ENCODE measurements around the gene KIF13A. TPM values are rescaled to one million over a fixed set of nuclear protein-coding genes. Genes with fewer than 3 reads are reported as not detected.
A peak's percentile ranks its signal among the peaks of the same experiment; 100 is the strongest.
"Not testable (repeated sequence)": the region's sequence is repeated elsewhere in the genome, so short reads cannot be mapped to it uniquely, and the experiment has no call there.

KIF13A gene
- total RNA-seq, 2 donors from 2014 or later, result 74.6 to 110 TPM

DNA sequence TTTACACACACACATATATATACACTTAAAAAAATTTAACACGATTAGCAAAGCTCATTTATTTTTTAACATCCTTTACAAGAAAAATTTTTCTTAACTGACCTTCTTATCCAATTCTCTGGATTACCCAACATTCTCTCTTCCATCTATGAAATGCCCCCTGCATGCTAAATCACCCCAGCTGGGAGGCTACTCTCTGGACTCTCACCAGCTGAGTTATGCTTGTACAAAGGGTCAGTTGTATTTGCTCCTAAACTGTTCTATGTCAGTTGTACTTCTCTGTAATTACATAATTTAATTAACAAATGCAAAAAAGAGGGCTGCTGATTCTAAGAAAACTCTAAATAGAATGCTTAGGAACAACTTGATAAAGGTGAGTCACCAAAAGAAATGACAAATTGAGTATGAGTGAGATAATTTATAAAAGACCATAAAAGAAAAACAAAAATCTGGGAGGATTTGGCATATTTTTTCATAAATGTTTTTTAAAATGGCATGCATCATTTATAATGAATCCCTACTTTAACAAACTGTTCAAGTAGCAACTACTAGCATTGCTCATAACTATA is 120.5 kb downstream of the KIF13A start:
- intact Hi-C loops (cut with DNase I), result loop anchor here in 1 of 2 donors (5.0 kb wide), 1 partner anchor 95 kb away; no protein-coding TSS in a partner anchor
- DNase-seq (ENCODE audit: low spot score), result no peak

DNA sequence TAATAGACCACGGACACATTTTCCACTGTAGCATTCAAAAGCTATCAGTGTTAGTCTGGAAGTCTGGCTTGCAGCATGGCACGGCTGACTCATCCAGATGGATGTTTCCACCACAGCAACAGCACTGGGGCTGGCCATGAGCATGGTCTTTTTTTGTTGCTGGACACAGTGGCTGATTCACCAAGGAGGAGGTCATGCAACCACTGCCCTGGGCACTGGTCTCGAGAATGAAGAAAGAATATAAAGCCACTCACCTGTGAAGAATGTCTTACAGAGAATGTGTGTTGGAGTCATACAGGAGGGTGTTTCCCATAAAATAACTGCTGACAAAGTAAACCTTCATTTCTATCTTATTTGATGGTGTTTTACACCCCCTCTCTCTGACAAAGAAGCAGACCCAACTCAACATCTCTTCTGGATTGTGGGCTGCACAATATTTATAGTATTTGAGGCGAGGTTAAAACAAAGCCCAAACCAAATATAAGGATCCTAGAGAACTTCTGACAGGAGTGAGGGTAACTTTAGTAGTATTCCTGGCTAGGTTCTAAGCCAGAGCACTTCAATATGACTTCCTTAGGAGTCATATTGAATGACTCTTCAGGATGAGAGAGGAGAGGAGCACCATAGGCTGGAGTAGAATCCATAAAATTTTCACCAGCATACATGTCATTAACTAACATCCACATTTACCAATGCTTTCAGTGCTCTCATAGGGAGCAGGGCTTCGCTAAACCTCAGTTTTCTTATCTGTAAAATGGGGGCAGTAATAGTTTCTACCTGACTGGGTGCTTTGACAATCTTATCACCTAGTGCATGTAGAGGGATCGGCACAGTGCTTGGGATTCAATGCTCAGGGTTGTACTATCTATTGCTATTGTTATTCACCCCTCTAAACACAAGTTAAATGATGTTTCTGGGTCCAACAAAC is 121.4 kb downstream of the KIF13A start:
- peak; percentile 94 for DNase-seq (ENCODE audit: low spot score)
- intact Hi-C loops (cut with DNase I), result loop anchor here in 1 of 2 donors (5.0 kb wide), 1 partner anchor 96 kb away; no protein-coding TSS in a partner anchor

DNA sequence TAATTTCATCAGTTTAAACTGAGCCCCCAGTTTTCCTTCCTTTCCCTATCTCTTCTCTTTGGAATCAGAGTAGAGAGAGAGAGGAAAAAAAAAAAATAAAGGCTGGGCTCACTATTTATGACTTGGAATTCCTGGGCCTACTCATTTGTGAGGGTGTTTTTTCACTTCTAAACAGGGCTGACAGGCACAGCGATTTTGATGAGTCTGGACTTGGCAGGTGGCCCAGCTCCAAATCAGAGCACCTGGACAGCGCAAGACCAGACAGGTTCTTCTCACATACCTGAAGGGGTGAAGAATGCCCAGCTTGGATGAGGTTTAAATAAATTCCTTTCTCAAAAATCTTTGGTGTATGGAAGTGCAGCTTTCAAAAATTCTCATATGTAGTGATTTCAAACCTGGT is 122.2 kb downstream of the KIF13A start:
- intact Hi-C loops (cut with DNase I), result loop anchor here in 1 of 2 donors (5.0 kb wide), 1 partner anchor 97 kb away; no protein-coding TSS in a partner anchor
- no peak for DNase-seq (ENCODE audit: low spot score)

DNA sequence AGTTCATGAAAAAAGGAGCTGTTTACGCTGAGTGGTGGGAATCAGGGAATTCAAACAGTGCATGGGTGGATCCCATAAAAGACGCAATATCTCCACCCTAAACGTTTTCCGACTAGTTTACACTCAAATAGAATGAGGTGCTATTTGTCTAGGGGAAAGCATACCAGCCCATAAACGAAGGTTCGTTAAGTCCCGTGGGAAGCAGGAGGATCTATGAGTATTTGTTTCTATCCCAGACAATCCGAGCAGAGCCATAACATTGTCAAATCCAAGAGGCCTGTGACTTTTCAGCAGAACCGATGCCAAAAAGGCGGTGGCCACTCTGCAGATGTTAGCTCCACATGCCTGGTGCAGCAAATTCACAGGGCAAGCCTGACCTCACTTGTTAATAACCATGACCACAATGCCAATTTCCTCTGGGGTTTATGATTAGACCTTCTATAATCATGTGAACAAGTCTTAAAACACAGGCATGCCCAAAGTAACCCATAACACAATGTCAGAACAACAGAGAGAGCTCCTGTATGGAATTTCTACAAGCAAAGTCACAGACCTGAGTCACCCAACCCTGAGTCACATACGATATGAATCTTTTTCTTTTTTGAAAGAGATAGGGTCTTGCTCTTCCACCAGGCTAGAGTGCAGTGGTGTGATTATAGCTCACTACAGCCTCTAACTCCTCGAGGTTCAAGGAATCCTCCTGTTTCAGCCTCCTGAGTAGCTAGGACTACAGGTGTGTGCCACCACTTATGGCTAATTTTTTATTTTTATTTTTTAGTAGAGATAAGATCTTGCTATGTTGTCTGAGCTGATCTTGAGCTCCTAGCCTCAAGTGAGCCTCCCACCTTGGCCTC is 123.3 kb downstream of the KIF13A start:
- intact Hi-C loops (cut with DNase I), result no loop called here
- no peak for DNase-seq (ENCODE audit: low spot score)

DNA sequence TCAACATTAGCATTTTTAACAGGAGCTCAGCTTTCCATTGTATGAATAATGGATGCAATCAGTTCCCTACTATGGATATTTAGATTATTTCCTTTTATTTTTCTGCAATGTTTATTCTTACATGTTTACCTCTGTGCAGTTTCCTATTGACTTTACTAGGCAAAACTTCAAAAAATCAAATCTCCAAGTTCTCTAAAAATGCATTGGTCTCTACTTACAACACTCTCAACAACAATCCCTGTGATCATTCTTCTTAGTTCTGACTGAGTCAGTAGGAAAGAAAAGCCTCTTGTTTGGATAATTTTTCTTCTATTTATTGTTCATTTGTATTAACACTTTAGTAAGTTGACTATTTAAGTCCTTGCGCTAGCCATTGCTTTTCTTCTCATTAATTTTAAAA is 126.1 kb downstream of the KIF13A start:
- no peak for DNase-seq (ENCODE audit: low spot score)

DNA sequence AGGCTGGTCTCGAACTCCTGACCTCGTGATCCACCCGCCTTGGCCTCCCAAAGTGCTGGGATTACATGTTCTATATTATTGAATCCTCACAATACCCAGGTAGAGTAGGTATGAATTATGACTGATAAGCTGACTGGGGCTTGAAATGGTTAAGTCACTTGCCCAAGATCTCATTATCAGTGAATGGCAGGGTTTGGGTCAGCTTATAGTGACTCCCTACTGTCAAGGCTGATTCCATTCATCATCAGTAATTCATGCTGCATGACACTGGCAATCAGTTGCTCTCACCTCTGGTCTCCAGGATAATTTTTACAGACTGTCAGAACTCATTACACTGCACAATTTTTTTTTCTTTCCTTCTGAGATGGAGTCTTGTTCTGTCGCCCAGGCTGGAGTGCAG is 127.6 kb downstream of the KIF13A start:
- intact Hi-C loops (cut with DNase I), result loop anchor here in 1 of 2 donors (10.0 kb wide), 1 partner anchor 125 kb away; the partner anchor contains the start of gene KIF13A
- no peak for DNase-seq (ENCODE audit: low spot score)

More for the DNA sequence above, 126.1 kb downstream of the KIF13A start:
- intact Hi-C loops (cut with DNase I), result no loop called here

DNA sequence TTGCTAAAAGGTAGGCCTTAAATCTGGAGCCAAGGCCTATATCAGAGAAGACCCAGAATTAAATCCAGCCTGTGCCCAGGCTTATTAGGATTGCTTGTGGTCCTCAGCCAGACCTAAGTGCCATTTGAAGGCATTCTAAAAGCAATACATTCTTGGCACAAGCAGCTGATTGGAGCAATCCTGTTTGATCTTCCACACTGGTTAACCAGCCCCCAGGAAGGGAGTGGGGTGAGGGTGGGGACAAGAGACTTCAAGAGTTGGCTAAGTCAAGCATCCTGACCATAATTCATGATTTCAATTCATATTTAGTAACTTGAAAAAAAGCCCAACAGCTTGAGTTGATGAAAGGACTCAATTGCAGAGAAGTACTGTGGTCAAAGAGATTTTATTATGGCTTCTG is 128.9 kb downstream of the KIF13A start:
- no peak for DNase-seq (ENCODE audit: low spot score)
- intact Hi-C loops (cut with DNase I), result loop anchor here in 1 of 2 donors (10.0 kb wide), 1 partner anchor 126 kb away; the partner anchor contains the start of gene KIF13A

DNA sequence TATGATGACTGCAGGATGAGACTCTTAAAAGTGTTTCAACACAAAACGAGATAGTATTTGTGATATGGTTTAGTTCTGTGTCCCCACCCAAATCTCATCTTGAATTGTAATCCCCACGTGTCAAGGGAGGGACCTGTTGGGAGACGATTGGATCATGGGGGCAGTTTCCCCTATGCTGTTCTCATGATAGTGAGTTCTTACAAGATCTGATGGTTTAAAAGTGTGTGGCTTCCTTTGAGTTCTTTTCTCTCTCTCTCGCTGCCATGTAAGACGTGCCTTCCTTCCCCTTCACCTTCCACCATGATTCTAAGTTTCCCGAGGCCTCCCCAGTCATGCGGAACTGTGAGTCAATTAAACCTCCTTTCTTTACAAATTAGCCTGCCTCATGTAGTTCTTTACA is 130.2 kb downstream of the KIF13A start:
- intact Hi-C loops (cut with DNase I), result loop anchor here in 1 of 2 donors (10.0 kb wide), 1 partner anchor 128 kb away; the partner anchor contains the start of gene KIF13A

DNA sequence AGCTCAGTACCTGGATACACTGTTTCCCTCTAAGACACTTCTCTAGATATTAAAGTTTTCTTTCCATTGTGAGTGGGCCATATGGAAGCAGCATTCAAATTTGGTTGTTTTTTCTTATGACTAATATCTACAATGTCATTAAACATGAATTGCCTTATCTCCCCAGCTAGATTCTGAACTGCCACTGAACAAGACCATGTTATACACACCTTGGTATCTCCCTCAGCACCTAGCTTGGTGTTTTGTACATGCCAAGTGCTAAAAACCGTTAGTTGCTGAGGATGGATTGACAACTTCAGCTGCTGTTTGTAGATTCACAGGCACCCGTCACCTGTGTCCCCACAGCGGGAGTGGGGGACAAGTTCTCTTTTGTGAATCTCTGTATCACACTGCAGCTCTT is 131.1 kb downstream of the KIF13A start:
- intact Hi-C loops (cut with DNase I), result loop anchor here in 1 of 2 donors (10.0 kb wide), 1 partner anchor 128 kb away; the partner anchor contains the start of gene KIF13A

More for the DNA sequence above, 130.2 kb downstream of the KIF13A start:
- not testable (repeated sequence) for DNase-seq (ENCODE audit: low spot score)

DNA sequence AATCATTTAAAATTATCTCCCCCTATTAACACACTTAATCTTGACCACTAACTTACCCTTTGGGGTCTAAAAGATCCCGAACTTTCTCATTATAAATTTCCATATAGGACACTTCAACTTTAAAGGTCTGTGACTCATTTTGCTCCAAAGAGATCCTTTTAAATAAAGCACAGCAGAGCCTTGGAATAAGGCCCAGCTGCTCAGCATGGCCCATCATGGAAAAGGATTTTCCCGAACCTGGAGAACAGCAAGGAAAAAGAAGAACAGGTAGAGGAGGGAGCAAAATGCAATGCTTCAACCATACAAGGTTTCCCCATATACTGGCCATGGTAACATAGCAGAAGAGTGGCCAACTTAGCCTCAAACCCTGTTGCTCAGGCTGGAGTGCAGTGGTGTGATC is 132.1 kb downstream of the KIF13A start:
- intact Hi-C loops (cut with DNase I), result loop anchor here in 1 of 2 donors (10.0 kb wide), 1 partner anchor 129 kb away; the partner anchor contains the start of gene KIF13A
- no peak for DNase-seq (ENCODE audit: low spot score)

More for the DNA sequence above, 131.1 kb downstream of the KIF13A start:
- DNase-seq (ENCODE audit: low spot score), result no peak

DNA sequence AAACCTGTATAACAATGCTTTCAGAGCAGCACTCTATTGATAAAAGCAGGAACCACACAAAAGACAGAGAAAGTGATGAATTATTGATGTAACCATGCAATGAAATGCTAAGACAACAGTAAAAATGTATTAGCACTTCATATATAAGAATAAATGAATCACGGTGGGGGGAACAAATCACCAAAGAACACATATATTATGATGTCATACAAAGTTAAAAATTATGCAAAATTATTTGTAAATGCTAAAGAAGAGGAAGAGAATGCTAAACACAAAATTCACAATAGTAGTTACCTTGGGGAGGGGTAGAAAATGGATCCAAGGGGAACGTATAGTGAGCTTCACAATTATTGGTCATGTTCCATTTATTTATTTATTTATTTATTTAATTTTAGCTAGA is 133.9 kb downstream of the KIF13A start:
- intact Hi-C loops (cut with DNase I), result loop anchor here in 1 of 2 donors (10.0 kb wide), 1 partner anchor 131 kb away; the partner anchor contains the start of gene KIF13A
- DNase-seq (ENCODE audit: low spot score), result no peak

DNA sequence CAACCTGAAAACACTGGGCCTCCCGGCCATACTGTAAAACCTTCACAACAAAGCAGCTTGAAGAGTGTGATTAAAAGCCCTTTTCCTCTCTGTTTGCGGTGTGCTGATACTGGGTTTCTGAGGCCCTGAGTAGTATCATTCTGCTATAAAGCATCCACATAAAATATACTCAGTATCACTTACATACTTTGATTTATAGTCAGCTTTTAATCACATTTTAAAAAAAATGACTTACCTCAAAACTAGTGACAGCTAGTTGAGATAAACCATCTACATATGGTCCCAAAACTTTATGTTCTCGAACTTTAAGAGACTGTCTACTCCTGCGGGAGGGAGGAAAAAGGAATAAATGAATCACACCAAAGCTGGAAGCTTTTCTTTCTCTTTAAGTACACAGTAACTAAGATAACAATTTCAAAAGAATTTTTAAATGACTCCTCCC is 135.7 kb downstream of the KIF13A start:
- DNase-seq (ENCODE audit: low spot score), result no peak
- intact Hi-C loops (cut with DNase I), result loop anchor here in 1 of 2 donors (10.0 kb wide), 1 partner anchor 133 kb away; the partner anchor contains the start of gene KIF13A

DNA sequence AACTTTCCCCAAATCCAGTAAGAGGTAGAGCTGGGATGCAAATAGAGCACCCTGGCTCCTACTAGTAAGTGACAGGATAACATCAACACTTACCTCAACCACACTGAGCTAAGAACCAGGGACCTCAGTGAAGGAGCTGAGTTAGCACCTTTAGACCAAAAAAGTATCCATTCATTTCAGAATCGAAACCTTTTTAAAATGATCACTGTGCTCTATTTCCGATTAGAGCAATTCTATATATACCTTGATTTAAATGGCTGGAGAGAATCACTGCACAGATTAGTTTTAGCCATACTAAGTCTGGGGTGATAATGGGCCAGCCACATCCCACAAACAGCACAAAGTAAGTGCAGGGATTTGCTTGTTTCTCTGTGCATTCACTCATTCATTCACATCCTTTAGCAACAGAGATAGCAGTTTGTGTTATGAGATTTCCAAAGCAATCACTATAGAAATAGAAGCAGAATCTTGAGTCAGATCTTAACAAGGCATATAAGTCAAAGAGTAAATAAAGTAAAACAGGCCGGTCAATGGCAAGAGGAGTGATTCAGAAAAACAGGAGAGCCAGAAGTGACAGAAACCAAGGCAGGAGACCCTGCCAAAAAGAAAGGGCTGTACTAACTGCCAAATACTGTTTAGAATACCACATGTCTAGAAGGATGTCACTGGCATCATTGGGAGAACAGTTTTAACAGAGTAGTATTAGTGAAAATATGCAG is 136.3 kb downstream of the KIF13A start:
- intact Hi-C loops (cut with DNase I), result loop anchor here in 1 of 2 donors (10.0 kb wide), 1 partner anchor 134 kb away; the partner anchor contains the start of gene KIF13A
- no peak for DNase-seq (ENCODE audit: low spot score)

DNA sequence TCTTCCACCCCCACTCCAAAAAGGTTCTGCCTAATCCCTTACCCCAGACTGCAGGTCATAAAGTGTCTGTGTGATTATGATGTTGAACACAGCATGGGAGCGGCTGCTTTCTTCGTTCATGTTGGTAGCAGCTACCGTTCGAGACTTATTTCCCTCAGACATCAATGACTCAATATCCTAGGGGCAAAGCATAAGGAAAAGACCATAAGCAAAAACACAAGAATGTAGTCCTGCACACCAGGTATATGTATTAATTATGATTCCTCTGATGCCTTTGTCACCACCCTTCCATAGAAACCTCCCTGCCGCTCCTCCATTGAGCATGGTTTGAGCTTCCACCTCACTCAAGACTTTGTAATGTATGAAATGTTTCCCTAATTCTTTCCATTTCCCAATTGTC is 137.2 kb downstream of the KIF13A start:
- no peak for DNase-seq (ENCODE audit: low spot score)
- intact Hi-C loops (cut with DNase I), result loop anchor here in 1 of 2 donors (10.0 kb wide), 1 partner anchor 135 kb away; the partner anchor contains the start of gene KIF13A

DNA sequence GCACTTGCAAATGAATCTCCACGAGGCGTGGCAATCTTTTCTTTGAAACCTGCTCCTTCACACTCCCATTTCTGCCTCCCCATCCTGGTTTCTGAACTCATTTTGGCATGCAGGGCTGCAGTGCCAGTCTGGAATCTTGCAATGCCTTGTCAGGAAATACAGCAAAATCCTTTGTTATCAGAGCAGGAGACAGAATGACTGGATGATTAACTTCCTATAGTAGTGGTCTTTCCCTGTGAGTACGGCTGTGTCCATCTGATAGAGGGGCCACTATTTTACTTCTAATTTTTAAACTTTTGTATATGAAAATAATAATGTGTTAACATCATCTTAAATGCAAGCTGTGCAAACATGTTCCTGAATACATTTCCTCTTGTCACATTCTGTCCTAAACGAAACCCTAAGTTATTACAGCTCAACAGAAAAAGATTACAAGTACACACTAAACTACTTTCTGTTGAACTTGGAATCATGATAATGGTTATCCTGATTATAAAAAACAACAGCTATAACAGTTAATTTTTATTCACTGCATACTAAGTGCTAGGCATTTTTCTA is 140.2 kb downstream of the KIF13A start:
- intact Hi-C loops (cut with DNase I), result no loop called here
- no peak for DNase-seq (ENCODE audit: low spot score)

DNA sequence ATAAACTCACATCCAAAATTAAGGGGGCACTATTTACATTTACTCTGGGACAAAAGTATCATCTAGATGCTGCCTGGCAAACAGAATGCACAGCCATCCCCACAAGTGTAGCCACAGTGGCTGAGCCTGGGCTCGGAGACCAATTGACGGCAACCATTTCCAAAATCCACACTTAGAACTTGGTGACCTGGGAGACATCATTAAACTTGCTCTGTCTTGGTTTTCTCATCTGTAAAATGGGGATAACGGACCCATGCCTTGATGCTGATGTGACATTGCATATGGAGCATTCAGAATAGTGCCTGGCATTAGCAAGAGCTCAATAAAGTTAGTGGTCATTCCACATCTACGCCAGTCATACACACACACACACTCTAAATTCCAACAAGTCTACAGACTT is 140.7 kb downstream of the KIF13A start:
- no peak for DNase-seq (ENCODE audit: low spot score)
- intact Hi-C loops (cut with DNase I), result no loop called here

DNA sequence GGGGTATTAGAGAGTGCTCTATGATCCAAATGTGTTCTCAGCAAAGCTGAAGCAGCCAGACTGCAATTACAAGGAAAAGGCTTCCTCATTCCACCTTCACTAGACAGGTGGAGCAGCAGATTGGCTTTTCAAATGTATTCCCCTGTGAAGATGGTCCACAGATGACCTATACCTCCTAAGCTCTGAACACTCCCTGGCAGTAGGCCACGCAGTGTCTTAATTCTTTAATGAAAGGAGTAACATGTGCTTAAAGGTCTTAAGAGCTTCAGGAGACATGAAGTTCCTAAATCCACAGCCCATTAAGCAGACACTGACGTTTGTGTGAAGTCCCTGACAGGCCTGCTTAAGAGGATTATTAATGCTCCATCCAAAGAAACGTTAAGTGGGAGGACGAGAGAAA is 141.8 kb downstream of the KIF13A start:
- intact Hi-C loops (cut with DNase I), result no loop called here
- no peak for DNase-seq (ENCODE audit: low spot score)

DNA sequence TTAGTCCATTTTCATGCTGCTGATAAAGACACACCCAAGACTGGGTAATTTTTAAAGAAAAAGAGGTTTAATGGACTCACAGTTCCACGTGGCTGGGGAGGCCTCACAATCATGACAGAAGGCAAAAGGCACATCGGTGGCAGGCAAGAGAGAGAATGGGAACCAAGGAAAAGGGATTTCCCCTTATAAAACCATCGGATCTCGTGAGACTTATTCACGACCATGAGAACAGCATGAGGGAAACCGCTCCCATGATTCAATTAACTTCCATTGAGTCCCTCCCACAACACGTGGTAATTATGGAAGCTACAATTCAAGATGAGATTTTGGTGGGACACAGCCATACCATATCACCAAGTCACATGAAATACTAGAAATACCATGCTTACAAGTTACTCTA is 142.5 kb downstream of the KIF13A start:
- intact Hi-C loops (cut with DNase I); DNase-seq (ENCODE audit: low spot score): not testable (repeated sequence)

Data from posterior vena cava (tissue), 2 donors.